Measurements from ENCODE around the gene ZCCHC3. TPM values are rescaled to one million over a fixed set of nuclear protein-coding genes. Genes with fewer than 3 reads are reported as not detected.

Gene ZCCHC3
- total RNA-seq, 1 donor from 2014 or later, result 16.0 TPM

DNA sequence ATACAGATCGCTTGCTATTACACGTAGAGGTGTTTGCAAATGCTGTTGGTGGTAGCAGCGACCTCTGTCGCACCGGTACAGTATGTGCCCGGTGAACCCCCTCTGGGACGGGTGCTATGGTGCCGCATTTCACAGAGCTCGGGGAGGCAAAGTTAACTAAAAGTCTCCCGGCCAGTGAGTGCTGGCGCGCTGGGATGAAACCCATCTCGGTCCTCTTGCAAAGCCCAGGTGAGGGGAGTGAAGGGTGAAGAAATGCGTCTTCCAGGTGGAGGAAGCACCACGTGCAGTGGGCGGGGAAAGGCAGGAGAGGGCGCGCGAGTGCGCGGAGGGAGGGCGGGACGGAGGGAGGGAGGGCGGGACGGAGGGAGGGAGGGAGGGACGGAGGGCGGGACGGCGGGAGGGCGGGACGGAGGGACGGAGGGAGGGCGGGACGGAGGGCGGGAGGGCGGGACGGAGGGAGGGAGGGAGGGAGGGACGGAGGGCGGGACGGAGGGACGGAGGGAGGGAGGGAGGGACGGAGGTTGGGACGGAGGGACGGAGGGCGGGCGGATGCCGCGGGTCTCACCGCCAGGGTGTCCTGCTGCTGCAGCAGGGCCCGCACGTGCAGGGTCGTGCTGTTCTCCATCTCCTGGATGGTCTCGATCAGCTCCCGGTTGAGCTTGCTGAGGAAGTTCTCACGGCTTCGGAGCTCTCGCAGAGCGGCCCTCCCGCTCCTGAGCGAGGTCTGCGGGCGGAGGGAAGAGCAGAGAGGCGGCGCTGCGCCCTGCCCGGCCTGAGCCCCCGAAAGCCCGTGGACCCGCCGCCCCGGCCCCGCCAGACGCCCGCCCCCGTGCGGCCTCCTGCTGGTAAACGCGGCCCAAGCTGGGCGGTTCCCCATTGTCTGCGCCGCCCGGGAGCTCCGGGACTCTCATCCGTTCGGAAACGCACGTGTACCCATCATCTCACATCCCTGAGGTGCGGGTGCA is 18.5 kb upstream of the ZCCHC3 start:
- DNase-seq (ENCODE audit: low spot score), result peak; percentile 37

DNA sequence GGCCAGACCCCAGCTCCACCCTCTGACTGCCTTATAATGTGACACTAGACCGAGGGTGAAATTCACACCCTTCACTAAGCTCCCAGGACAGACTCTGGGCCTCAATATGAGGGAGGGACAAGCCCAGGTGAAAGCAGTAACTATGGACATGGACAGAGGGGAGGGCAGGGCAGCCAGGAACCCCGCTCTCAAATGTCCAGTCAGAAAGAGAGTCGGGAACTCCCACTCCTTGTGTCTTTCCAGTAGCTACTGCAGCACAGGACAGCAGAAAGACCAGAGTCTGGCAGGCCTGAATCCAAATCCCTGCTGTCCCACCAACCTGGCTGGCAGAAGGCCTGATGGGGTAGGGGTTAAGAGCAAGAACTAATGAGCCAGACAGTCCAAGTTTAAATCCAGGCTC is 13.2 kb upstream of the ZCCHC3 start:
- no peak for DNase-seq (ENCODE audit: low spot score)

- no peak for DNase-seq (ENCODE audit: low spot score)
Measured at GRCh38 chr20:286508-286907, 10.9 kb upstream of the ZCCHC3 start.

DNA sequence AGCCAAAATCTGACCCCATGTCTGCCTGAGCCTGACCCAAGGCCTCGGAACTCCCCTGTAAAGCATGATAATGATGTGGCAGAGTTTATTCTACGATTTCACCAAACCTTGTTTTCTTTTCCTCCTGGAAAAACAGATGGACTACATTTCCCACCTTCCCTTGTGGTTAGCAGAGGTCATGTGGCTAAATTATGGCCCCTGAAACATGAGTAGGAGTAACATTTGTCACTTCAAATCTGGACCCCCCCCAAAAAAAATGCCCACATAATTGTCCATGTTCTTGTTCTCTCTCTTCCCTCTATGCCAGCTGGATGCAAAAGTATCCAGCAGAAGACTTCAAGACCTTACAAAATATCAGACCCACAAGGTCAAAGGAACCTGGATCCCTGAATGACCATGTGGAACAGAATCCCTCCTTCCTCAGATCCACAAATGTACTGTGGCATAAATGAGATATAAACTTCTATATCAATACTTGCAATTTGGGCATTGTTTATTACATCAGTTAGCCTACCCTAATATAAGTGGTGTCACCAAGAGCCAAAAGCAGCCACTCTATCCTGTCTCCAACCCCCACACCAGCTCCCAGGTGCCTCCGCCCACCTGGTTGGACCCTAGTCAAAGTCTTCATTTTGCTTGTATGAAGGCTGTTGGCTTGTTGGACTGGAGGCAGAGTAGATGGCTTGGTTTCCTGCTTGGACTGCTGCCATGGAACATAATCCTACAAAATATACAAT is 8.2 kb upstream of the ZCCHC3 start:
- no peak for DNase-seq (ENCODE audit: low spot score)

DNA sequence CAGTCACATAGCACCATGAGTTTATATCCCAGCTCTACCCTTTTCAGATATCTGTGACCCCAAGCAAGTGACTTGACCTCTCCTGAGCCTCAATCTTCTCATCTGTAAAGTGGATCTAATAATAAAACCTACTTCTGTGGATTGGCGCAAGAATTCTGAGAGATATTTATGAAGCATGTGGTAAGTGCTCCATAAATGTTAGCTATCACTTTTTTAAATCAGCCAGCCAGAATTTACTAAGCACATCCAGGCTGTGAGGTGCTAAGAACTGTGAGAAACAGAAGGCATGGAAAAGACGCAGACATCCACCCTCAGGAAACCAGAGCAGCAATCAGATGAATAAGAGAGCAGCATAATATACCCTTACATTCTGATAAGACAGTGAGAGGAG is 7.7 kb upstream of the ZCCHC3 start:
- DNase-seq (ENCODE audit: low spot score), result no peak

GRCh38 chr20:290084-290831 is 7.1 kb upstream of the ZCCHC3 start, which contains the start of gene C20orf96:
Gene C20orf96 (minus strand): TSS chr20:290750. CDS start chr20:290610, 140 bp downstream.
- DNase-seq (ENCODE audit: low spot score), result peak; percentile 93

GRCh38 chr20:294602-295001 is 2.8 kb upstream of the ZCCHC3 start:
- no peak for DNase-seq (ENCODE audit: low spot score)

GRCh38 chr20:295804-296203 is 1.6 kb upstream of the ZCCHC3 start:
- DNase-seq (ENCODE audit: low spot score), result no peak

DNA sequence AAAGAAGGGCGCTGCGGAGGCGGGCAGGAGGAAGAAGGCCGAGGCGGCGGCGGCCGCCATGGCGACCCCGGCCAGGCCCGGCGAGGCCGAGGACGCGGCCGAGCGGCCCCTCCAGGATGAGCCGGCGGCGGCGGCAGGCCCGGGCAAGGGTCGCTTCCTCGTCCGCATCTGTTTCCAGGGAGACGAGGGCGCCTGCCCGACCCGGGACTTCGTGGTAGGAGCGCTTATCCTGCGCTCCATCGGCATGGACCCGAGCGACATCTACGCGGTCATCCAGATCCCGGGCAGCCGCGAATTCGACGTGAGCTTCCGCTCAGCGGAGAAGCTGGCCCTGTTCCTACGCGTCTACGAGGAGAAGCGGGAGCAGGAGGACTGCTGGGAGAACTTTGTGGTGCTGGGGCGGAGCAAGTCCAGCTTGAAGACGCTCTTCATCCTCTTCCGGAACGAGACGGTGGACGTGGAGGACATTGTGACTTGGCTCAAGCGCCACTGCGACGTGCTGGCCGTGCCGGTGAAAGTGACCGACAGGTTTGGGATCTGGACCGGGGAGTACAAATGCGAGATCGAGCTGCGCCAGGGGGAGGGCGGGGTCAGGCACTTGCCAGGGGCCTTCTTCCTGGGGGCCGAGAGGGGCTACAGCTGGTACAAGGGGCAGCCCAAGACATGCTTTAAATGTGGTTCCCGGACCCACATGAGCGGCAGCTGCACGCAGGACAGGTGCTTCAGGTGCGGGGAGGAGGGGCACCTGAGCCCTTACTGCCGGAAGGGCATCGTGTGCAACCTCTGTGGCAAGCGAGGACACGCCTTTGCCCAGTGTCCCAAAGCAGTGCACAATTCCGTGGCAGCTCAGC is 780 bp downstream of the ZCCHC3 start:
- peak; percentile 80 for DNase-seq (ENCODE audit: low spot score)

DNA sequence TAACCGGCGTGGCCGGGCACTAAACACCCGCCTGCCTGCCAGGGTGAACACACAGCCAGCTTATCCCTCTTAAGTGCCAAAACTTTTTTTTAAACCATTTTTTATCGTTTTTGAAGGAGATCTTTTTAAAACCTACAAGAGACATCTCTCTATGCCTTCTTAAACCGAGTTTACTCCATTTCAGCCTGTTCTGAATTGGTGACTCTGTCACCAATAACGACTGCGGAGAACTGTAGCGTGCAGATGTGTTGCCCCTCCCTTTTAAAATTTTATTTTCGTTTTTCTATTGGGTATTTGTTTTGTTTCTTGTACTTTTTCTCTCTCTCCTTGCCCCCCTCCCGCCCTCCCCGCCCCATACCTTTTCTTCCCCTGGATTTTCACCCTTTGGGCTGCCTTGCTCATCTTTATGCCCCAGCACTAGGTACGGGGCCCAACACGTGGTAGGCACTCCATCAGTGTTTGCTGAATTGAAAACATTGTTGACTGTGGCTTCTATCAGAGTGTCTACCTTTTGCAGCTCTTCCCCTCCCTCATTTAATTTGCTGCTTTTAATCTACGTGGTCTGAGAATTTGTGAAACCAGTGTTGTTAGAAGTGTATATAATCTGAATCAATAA is 1.5 kb downstream of the ZCCHC3 start:
- DNase-seq (ENCODE audit: low spot score), result no peak

DNA sequence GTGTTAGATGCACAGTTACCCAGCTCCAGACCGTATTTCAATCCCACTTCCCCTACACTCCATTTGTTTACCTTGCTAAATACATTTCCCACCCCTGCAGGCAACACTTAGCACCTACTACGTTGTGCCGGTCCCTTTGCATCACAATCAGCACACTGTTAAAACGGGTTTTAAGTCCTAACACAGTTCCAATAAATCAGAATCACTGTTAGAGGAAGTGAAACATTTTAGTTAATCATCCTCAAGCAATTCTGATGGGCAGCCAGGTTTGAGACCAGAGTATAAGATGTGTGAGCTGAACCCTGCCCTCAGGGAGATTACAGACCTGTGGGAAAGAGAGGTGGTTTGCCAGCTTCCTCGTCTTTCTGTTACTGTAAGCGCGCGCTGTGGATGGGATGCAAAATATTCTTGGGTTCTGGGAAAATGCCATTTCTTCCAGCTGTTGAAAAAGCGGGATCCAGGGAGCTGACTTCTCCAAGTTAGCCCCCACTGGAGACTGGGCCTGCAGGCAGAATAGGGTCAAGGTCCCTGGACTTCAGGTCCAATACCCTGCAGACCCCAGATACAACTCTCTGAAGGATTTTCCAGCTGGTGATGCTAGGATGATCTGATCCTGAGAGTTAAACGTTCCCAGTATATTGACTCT is 3.1 kb downstream of the ZCCHC3 start:
- no peak for DNase-seq (ENCODE audit: low spot score)

- DNase-seq (ENCODE audit: low spot score), result no peak
Measured at GRCh38 chr20:301886-302848, 4.8 kb downstream of the ZCCHC3 start.

GRCh38 chr20:305745-306144 is 8.4 kb downstream of the ZCCHC3 start:
- no peak for DNase-seq (ENCODE audit: low spot score)

- no peak for DNase-seq (ENCODE audit: low spot score)
Measured at GRCh38 chr20:308427-309038, 11.2 kb downstream of the ZCCHC3 start.

DNA sequence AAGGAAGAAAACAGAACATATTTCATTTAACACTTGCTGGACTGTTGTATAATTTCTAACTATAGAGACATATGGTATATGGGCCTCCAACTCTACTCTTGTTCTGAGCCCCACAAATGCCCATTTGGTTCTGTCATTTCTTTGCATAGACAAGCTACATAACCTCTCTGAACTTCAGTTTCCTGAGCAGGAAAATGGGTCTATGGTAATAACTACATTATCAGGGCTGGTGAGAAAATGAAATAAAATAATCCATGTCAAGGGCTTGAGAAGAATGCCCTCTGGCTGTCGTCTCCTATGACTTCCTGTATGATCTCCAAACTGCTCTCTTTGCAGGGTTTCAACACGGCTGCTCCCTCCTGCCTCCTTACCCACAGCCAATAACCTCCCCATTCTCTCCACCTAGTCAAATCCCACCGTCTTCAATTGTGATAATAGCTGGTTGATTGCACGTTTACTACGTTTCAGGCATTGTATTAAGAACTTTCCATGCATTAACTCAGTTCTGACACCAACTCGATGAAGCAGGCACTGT is 12.0 kb downstream of the ZCCHC3 start:
- no peak for DNase-seq (ENCODE audit: low spot score)

- DNase-seq (ENCODE audit: low spot score), result peak; percentile 97
Measured at GRCh38 chr20:309841-310644, 12.7 kb downstream of the ZCCHC3 start.

GRCh38 chr20:310645-311044 is 13.3 kb downstream of the ZCCHC3 start:
- DNase-seq (ENCODE audit: low spot score), result no peak
